K562 (cell line): Measurements from ENCODE around the gene UQCRH.

ENCODE experiments used
- ARNT ChIP-seq, 2 experiments: fragments of 450-650 bp; IDR thresholded peaks; 2 replicates each; pipeline ENCODE4 v1.6.1; 2016; ENCODE audit warnings: mild to moderate bottlenecking in 1 of 2
- CTCF ChIP-seq, 3 experiments: IDR thresholded peaks in 2 of 3; conservative IDR thresholded peaks in 1 of 3; 2 replicates each; pipeline ENCODE4 v1.5.1; 2011 to 2012; ENCODE audit warnings: low read length in 3 of 3, mild to moderate bottlenecking in 3 of 3, control low read depth in 2 of 3, improper control_type of control experiment in 1 of 3, inconsistent platforms in 1 of 3, low read depth in 1 of 3, mixed read lengths in 1 of 3, moderate library complexity in 1 of 3; ENCODE audit not compliant: insufficient read depth in 2 of 3
- EP300 ChIP-seq: IDR thresholded peaks from 2 replicates; pipeline ENCODE4 v1.6.1; 2012; ENCODE audit warnings: low read length, improper control_type of control experiment
- HMGN3 ChIP-seq: IDR thresholded peaks from 2 replicates; pipeline ENCODE4 v1.6.1; 2011; ENCODE audit warnings: borderline replicate concordance, low read depth, mild to moderate bottlenecking, mixed read lengths, low read length; ENCODE audit not compliant: insufficient read length; ENCODE audit errors: extremely low read depth
- KLF10 ChIP-seq: fragments of 250-450 bp; sonication (Bioruptor Pico); IDR thresholded peaks from 2 replicates; pipeline ENCODE4 v1.6.1; 2021; ENCODE audit warnings: matching md5 sums
- POLR2A ChIP-seq: fragments of 450-650 bp; conservative IDR thresholded peaks from 2 replicates; pipeline ENCODE4 v1.6.1; 2016
- SREBF2 ChIP-seq: sonication (generic); formaldehyde crosslinking; IDR thresholded peaks from 2 replicates; pipeline ENCODE4 v1.4.0; 2020; ENCODE audit warnings: mild to moderate bottlenecking, missing genetic modification reagents
- TBL1XR1 ChIP-seq, 2 experiments: IDR thresholded peaks; 2 replicates each; pipeline ENCODE4 v1.6.1; 2012; ENCODE audit warnings: improper control_type of control experiment in 2 of 2, low read length in 2 of 2, mild to moderate bottlenecking in 1 of 2
- TCF7L2 ChIP-seq: fragments of 150-350 bp; IDR thresholded peaks from 2 replicates; pipeline ENCODE4 v1.6.1; 2016; ENCODE audit warnings: low read depth, mild to moderate bottlenecking, low read length, moderate library complexity
- ZNF140 ChIP-seq: fragments of 250-450 bp; sonication (Bioruptor Pico); IDR thresholded peaks from 2 replicates; pipeline ENCODE4 v1.8.0; 2021; ENCODE audit warnings: moderate library complexity, mild to moderate bottlenecking, inconsistent platforms
- ZNF280B ChIP-seq: fragments of 250-450 bp; sonication (Bioruptor Pico); IDR thresholded peaks from 2 replicates; pipeline ENCODE4 v1.5.1; 2021; ENCODE audit warnings: mild to moderate bottlenecking
- TF ChIP-seq, protein P1 (sequence below): IDR thresholded peaks from 2 replicates; pipeline ENCODE4 v1.6.1; 2016; ENCODE audit warnings: missing genetic modification characterization, missing compliant biosample characterization
- TF ChIP-seq, protein P2 (sequence below): conservative IDR thresholded peaks from 2 replicates; pipeline ENCODE4 v1.6.1; 2011; ENCODE audit warnings: low read depth, mild to moderate bottlenecking, low read length; ENCODE audit not compliant: control insufficient read depth

GRCh38 chr1:46275030-46275337, 28.5 kb upstream of the UQCRH start:
- TF ChIP-seq CTCF (IDR thresholded peaks at IDR 0.05 in 2 of 3, conservative IDR thresholded peaks at IDR 0.05 in 1 of 3; ENCODE audit: insufficient read depth in 2 of 3, low read depth in 1 of 3, low read length in 3 of 3) (no peak), KLF10 (no peak), EP300 (no peak), ZNF140 (no peak), HMGN3 (no peak), ZNF280B (CRISPR knock-in tag) (no peak), SREBF2 (CRISPR knock-in tag) (no peak), TCF7L2 (no peak), ARNT (IDR thresholded peaks at IDR 0.05) (no peak), TBL1XR1 (IDR thresholded peaks at IDR 0.05; ENCODE audit: low read length in 2 of 2) (no peak), POLR2A (0 out of 2 replicates have a peak, but pooled peaks have one; percentile 59)
- TF ChIP-seq, protein P1, sequence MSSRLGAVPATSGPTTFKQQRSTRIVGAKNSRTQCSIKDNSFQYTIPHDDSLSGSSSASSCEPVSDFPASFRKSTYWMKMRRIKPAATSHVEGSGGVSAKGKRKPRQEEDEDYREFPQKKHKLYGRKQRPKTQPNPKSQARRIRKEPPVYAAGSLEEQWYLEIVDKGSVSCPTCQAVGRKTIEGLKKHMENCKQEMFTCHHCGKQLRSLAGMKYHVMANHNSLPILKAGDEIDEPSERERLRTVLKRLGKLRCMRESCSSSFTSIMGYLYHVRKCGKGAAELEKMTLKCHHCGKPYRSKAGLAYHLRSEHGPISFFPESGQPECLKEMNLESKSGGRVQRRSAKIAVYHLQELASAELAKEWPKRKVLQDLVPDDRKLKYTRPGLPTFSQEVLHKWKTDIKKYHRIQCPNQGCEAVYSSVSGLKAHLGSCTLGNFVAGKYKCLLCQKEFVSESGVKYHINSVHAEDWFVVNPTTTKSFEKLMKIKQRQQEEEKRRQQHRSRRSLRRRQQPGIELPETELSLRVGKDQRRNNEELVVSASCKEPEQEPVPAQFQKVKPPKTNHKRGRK (tag): no peak
- TF ChIP-seq, protein P2, sequence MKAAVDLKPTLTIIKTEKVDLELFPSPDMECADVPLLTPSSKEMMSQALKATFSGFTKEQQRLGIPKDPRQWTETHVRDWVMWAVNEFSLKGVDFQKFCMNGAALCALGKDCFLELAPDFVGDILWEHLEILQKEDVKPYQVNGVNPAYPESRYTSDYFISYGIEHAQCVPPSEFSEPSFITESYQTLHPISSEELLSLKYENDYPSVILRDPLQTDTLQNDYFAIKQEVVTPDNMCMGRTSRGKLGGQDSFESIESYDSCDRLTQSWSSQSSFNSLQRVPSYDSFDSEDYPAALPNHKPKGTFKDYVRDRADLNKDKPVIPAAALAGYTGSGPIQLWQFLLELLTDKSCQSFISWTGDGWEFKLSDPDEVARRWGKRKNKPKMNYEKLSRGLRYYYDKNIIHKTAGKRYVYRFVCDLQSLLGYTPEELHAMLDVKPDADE: no peak
